IPS DF 4.7 (cell line): ENCODE measurements around the gene NOM1.
"Not testable (repeated sequence)": the region's sequence is repeated elsewhere in the genome, so short reads cannot be mapped to it uniquely, and the experiment has no call there.

ENCODE experiments used
- DNase-seq: peaks from one replicate; pipeline ENCODE4 v3.0.0-alpha.2; 2013; ENCODE audit warnings: low spot score; ENCODE audit errors: extremely low read depth

The NOM1 gene

DNA sequence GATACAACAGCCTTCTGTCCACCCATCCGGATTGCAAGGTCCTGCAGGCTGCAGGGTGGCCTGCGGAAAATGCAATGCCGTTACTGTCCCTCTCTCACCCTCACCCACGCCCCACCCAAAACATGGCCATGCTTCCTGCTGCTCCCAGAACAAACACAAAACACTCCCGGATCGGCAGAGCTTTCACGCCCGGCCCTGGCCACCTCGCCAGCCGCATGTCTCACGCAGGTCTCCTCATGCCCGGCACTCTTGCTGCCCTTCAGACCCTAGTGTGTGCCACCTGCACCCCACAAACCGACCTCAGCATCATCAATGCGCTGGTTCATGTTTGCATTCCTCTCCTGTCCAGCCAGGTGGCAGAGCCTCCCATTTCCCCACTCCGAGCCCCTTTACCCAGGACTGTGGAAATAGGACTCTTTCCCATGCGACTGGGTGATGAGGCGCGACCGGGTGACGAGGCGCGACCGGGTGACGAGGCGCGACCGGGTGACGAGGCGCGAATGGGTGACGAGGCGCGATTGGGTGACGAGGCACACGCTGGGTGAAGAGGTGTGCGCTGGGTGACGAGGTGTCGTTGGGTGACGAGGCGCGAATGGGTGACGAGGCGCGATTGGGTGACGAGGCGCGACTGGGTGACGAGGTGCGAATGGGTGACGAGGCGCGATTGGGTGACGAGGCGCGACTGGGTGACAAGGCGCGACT lies 8.9 kb upstream of the NOM1 start:
- no peak for DNase-seq

DNA sequence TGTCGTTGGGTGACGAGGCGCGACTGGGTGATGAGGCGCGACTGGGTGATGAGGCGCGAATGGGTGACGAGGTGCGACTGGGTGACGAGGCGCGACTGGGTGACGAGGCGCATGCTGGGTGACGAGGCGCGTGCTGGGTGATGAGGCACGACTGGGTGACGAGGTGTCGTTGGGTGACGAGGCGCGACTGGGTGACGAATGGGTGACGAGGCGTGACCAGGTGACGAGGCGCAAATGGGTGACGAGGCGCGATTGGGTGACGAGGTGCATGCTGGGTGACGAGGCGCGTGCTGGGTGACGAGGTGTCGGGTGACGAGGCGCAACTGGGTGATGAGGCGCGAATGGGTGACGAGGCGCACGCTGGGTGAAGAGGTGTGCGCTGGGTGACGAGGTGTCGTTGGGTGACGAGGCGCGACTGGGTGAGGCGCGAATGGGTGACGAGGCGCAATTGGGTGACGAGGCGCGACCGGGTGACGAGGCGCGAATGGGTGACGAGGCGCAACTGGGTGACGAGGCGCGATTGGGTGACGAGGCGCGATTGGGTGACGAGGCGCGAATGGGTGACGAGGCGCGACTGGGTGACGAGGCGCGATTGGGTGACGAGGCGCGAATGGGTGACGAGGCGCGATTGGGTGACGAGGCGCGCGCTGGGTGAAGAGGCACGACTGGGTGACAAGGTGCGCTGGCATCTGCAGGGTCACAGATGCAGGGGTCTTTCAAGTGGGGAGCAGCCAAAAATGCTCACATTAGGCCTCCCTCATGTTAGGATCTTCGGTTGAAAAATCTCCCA lies 7.9 kb upstream of the NOM1 start:
- no peak for DNase-seq

DNA sequence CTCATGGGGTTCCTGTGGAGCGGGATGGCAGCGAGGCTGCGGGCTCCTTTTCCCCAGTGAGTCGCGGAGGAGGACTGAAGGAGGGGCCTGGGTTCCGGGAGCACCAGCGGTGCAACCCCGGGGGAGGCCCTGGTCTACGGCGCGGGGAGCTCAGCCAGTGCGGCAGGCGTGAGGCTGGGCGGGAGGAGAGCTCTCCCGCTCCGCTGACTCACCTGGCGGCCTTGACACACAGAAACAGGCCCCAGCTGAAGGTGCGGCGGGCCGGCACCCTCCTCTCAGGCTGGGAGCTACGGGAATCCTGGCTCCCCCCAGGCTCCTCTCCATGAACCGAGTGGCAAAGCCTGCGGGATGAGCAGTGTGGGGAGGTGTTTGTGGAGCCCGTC lies 6.8 kb upstream of the NOM1 start:
- no peak for DNase-seq

DNA sequence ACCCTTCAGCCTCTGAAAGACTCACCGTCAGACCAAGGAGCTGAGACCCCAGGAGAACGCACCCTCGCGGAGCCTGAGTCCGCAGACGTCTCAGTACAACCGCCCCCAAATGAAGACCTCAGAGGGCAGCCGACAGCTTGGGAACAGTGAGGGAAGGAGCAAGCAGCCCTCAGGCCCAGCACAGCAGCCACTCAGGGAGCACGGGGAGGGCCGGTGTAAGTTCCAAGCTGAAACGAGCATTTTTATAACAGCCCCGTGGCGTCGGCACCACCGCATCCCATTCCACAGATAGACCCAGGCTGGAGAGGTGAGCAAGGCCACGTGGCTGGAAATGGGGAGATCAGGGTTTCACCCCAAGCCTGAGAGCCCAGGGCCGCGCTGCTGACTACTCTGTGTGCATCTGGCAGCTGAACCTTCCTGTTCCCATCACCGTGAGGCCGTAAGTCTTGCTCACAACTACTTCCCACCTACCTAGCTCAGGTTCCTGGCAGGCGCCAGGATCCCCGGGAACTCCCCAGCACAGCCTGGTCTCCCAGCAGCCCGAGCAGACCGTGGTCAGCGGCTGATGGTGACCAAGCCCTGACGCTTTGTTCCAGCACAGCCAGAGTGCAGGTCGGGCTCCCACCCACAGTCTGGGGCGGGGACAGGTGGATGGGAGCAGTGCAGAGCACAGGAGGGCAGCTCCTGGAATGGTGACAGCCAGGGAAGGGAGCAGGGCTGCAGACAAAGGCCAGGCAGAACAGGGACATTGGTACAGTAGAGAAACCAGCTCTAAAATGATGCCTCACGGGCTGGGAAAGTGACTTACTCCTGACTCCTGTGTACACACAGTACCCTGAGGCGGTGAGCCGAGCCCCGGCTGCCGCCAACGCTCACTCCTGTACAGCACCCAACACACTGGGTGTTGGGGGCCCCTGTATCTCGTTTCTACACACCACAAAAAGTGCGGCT lies 6.1 kb upstream of the NOM1 start:
- no peak for DNase-seq

DNA sequence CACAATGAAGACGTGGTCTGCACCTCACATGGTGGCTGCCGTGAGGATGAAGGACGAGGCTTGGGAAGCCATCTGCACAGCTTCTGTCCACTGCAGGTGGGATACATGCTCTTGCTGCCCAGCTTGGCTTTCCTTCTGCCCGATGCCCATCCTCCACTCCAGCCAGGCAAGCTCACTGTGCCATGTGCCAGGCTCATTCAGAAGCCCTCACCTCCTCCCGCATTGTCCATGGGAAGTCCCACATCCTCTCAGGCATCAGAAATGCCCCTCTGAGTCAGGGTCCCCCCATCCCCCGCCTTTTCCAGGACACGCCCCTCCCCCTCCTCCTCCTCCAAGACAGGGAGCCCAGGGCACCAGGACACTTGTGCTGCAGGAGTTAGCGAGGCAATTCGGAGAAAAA lies 4.6 kb upstream of the NOM1 start:
- DNase-seq = no peak

DNA sequence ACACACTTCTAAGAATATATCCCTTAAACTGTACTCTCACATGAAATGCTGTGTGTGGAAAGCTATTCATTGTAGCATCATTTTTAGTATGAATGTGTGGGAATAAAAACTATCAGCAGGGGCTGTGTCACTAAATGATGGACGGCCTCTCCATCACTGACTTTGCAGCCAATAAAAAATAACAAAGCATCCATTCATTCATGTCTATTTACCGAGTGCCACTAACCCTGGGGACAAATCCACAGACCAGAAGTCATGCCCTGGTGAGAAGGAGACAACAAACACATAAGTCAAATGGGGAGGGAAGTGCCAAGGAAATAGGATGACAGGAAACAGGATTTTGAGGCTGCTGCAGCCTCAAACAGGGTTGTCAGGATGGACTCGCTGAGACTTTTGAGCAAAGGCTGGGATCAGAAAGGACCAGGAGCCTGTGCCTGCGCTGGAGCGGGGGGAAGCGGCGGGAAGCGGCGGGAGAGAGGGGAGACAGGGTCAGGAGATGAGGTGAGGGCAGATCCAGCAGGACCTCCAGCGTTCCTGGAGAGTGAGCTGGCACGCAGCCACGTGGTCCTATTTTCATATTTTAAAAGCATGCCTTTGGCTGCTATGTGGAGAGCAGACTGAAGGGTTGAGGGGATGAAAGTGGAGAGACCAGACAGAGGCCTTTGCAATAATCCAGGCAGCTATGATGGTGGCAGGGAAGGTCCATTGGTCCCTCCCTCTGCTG lies 2.2 kb upstream of the NOM1 start:
- DNase-seq = no peak

DNA sequence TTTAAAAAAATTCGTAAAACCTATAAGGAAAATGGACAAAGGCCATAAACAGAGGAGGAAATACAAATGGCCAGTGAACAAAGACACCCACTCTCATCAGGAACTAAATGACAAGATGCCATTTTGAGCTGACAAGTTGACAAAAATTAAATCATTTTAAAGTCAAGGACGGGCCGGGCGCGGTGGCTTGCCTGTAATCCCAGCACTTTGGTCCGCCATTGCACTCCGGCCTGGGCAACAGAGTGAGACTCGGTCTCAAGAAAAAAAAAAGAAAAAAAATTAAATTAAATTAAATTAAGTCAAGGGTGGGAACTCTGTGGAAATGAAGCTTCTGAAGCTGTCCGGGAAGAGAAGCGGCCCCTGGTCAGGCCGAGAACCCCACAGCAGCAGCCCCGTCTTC lies 1.2 kb upstream of the NOM1 start:
- no peak for DNase-seq

DNA sequence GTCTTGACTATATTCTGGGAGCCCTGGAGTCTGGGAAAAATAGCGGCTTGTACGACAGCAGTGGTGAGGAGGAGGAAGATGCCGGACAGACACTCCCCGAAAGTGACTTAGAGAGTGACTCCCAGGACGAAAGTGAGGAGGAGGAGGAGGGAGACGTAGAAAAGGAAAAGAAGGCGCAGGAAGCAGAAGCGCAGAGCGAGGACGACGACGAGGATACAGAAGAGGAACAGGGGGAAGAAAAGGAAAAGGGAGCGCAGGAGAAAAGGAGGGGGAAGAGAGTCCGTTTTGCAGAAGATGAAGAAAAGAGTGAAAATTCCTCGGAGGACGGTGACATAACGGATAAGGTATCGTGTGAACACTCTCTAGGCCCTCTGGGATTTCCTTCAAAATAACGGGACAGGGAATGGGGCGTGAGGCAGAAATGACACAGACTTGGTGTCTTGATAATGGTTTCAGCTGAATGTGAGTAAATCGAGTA lies 908 bp downstream of the NOM1 start:
- no peak for DNase-seq

DNA sequence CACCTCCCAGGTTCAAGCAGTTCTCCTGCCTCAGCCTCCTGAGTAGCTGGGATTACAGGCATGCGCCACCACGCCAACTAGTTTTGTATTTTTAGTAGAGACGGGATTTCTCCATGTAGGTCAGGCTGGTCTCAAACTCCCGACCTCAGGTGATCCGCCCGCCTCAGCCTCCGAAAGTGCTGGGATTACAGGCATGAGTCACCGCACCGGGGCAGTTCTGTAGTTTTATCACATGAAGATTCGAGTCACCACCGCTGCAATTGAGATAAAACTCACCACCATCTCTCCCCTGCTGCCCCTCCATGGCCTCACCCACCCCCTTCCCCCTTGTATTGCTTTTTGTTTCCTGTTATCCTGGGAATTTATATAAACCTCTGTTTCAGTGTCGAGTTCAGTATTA lies 3.7 kb downstream of the NOM1 start:
- DNase-seq = not testable (repeated sequence)

DNA sequence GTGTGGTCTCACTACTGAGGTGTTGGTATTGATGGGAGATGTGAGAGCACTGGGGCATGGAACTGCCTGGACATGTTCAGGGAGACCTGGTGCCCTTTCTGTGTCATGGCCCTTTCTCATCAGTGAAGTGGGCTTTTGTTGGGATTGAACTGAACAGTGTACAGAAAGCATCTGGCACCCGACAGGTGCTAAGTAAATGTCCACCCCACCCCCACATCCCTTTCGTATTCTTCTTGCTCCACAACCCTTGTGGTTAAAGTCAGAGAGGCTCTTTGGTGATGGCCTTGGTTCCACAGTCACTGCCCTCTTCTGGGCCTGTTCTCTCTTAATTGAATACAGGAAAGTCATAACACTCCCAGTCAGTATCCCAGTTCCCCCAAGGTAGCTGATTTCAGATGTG lies 5.4 kb downstream of the NOM1 start:
- no peak for DNase-seq

DNA sequence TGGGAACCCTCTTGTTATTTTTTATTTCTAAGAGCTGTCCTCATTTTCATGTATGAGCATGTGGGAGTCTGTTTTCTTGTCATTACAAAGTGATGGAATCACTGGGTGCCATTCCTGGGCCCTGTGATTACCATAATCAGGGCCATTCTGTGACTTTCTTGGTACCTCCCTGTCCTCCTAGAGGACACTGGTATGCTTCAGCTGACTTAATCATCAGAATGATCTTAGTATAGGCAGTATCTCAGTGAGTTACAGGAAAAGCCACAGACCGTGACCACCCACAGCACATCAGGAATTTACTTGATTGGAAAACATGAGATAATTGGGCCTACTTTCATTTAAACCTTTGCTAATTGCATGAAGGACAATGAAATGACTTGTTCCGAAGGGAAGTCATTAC lies 7.2 kb downstream of the NOM1 start:
- no peak for DNase-seq

DNA sequence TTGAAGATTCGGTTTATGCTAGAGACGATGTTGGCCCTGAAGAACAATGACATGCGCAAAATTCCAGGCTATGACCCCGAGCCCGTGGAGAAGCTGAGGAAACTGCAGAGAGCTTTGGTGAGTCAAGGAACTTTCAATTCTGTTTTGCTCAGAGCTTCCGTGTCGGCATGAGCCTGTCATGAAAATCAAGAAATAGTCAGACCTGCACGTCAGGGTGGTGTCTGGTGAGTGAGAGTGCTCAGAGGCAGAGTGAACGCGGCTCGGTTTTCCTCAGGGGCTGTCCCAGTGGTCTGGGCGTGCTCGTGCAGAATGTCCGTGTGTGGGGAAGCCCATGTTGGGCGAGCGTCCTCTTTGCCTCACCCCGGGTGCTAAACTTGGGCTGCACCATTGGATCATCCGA lies 12.6 kb downstream of the NOM1 start:
- no peak for DNase-seq

DNA sequence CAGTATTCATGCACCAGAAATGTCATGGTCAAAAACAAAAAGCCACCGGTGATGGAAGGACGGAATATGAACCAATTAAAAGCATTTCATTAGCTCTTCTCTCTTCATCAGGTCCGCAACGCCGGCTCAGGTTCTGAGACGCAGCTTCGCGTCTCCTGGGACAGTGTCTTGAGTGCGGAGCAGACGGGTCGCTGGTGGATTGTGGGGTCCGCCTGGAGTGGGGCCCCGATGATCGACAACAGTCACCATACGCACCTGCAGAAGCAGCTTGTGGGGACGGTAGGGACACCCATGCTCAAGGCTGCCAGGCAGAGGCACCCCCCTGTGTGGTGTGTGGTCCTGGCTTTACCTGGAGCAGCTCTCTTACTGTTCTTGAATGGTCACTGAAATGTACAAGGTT lies 13.4 kb downstream of the NOM1 start:
- no peak for DNase-seq

DNA sequence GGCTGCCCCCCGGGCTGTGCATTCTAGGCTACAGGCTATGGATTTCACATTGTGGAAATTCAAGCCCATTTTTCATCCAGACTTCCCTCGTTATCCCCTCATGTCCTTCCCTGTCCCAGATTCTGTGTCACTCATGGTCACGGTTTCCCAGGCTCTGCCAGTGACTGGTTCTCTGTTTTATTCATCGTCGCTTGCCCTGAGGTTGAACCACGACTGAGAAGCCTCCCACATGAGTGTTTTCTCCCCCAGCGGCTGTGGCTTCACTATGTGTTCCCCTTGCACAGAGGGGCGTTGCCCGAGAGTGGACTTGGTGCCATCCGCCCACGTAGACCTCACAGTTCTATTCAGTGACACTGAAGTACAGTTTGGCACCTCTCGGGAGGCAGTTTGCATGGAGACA lies 14.0 kb downstream of the NOM1 start:
- no peak for DNase-seq

DNA sequence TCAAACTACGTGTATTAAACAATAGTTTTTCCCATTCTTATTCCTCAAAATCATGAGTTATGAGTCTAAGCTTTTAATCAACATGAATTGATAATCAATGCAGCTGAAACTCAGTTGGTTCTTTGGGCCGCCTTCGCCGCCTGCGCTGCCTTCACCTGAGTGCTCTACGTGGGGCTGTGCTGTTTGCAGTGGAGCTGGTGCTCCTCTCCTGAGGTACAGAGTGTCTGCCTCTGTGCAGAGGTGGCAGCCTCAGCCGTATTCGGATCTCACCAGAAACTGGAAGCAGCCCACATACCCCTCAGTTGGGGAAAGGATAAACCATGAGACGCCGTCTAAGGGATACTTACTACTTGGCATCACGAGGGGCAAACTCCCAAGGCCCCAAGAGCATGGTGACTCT lies 15.5 kb downstream of the NOM1 start:
- DNase-seq = no peak

DNA sequence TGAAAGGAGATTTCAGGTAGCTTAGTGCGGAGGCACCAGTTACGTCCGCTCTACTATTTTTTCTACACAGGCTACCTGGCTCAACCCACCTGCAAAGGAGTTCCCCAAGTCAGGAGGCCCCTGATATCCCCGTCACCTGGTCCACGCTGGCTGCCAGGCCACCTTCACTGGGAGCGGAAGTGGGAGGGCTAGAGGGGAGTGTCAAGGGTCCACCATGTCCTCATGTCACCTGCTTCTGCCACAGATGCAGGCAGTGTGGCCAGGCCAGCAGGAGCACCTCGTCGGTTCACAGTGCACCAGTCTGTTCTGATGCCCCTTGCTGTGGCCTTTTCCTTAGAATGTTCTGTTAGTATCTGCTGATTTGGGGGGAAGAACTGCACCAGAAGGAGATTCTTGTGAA lies 16.9 kb downstream of the NOM1 start:
- no peak for DNase-seq

DNA sequence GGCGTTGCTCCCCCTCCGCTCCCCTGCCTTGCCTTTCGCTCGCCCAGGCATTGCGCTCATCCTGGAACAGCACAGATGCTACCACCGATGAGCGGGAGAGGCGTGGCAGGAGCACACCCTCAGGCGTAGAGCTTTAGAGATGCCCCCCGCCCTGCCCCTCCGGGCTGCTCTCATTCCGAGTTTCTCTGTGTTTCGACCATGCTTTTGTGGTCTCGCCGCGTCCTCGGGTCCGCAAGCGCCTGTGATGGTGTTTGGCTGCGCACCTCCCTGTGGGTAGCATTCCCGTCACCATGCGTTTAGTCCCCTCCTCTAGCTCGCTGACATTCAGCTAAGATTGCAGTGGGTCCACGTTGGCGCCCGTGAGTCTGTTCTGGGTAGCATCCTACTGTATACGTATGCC lies 18.7 kb downstream of the NOM1 start:
- DNase-seq = no peak

DNA sequence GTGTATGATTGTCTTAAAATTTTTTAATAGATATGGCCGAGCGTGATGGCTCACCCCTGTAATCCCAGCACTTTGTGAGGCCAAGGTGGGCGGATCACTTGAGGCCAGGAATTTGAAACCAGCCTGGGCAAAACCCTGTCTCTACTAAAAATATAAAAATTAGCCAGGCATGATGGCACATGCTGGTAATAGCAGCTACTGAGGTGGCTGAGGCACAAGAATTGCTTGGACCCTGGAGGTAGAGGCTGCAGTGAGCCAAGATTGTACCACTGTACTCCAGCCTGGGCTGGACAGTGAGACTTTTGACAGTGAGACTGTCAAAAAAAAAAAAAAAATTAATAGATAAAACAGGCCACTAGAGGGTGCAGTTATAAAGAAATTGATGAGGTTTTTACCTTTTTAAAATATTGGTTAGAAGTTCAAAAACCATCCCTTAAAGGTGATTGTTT lies 20.5 kb downstream of the NOM1 start:
- DNase-seq = no peak

DNA sequence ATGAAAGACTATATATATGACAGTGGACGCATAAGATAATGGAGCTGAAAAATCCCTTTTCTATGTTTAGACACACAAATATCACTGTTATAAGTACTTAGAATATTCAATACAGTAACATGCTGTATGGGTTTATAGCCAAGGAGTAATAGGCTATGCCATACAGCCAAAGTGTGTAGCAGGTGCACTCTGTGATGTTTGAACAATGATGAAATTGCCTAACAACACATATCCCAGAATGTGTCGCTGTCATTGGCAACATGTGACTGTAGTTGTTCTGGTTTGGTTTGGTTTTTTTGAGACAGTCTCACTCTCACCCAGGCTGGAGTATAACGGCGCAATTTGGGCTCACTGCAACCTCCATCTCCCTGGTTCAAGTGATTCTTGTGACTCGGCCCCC lies 26.1 kb downstream of the NOM1 start:
- DNase-seq = no peak

DNA sequence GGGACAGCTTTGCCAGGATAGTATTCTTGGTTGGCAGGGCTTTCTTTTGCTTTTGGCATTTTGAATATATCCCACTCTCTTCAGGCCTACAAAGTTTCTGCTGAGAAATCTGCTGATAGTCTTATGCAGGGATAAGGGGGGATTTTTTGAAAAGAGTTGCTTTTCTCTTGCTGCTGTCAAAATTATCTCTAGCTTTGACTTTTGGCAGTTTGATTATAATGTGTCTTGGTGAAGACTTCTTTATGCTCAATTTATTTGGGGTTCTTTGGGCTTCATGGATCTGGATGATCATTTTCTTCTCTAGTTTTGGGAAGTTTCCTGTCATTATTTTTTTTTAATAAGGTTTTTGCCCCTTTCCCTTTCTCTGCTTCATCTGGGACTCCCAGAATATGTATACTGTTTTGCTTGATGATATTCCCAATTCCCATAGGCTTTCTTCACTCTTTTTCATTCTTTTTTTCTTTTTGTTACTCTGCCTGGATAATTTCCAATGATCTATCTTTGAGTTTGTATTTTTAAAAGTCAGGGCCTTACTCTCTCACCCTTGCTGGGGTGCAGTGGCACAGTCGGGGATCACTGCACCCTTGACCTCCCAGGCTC lies 29.6 kb downstream of the NOM1 start:
- DNase-seq = no peak

DNA sequence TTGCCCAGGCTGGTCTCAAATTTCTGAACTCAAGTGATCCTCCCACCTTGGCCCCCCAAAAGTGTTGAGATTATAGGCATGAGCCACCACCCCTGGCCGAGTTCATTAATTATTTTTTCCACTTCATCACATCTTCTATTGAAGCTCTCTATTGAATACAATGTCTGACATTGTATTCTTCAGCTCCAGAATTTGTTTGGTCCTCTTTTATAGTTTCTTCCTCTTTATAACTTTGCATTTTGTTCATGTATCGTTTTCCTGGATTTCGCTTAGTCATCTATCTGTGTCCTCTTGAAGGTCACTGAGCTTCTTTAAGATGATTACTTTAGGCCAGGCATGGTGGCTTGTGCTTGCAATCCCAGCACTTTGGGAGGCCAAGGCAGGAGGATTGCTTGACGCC lies 30.2 kb downstream of the NOM1 start:
- no peak for DNase-seq
